CD4-positive, alpha-beta T cell treated with Interleukin-21 for 1 hour (primary cell): ENCODE results near the gene CCNF.
"Not testable (repeated sequence)": the region's sequence is repeated elsewhere in the genome, so short reads cannot be mapped to it uniquely, and the experiment has no call there.

Experiments used
- DNase-seq: peaks from one replicate; pipeline ENCODE4 v3.0.0-alpha.2; 2020

CCNF gene

GRCh38 chr16:2429034-2429770 lies at the start of gene CCNF:
Gene CCNF, plus strand, starts transcription at chr16:2429447. Its CDS starts 35 bp downstream, at chr16:2429482.
- peak; percentile 98 for DNase-seq

GRCh38 chr16:2383501-2383900 lies 45.7 kb upstream of the CCNF start:
- DNase-seq: no peak

GRCh38 chr16:2384426-2384825 lies 44.8 kb upstream of the CCNF start:
- no peak for DNase-seq

- DNase-seq: no peak
Measured at GRCh38 chr16:2385190-2385836, 43.9 kb upstream of the CCNF start.

- DNase-seq: not testable (repeated sequence)
Measured at GRCh38 chr16:2385982-2386381, 43.3 kb upstream of the CCNF start.

- DNase-seq: no peak
Measured at GRCh38 chr16:2386990-2387389, 42.3 kb upstream of the CCNF start.

- DNase-seq: no peak
Measured at GRCh38 chr16:2388139-2388874, 40.9 kb upstream of the CCNF start.

GRCh38 chr16:2388875-2389433 lies 40.3 kb upstream of the CCNF start:
- DNase-seq: no peak

GRCh38 chr16:2392025-2392424 lies 37.2 kb upstream of the CCNF start:
- DNase-seq: no peak

- DNase-seq: no peak
Measured at GRCh38 chr16:2398520-2398919, 30.7 kb upstream of the CCNF start.

GRCh38 chr16:2404099-2404498 lies 25.1 kb upstream of the CCNF start:
- no peak for DNase-seq

GRCh38 chr16:2415085-2415484 lies 14.2 kb upstream of the CCNF start:
- DNase-seq: no peak

- DNase-seq: no peak
Measured at GRCh38 chr16:2420035-2420434, 9.2 kb upstream of the CCNF start.

GRCh38 chr16:2422123-2422867 lies 7.0 kb upstream of the CCNF start:
- DNase-seq: no peak

- no peak for DNase-seq
Measured at GRCh38 chr16:2424061-2425007, 4.9 kb upstream of the CCNF start.

- DNase-seq: no peak
Measured at GRCh38 chr16:2425008-2425518, 4.2 kb upstream of the CCNF start.

- DNase-seq: no peak
Measured at GRCh38 chr16:2425825-2426430, 3.3 kb upstream of the CCNF start.

GRCh38 chr16:2426941-2427361 lies 2.3 kb upstream of the CCNF start:
- DNase-seq: no peak

GRCh38 chr16:2427526-2427925 lies 1.7 kb upstream of the CCNF start:
- no peak for DNase-seq

GRCh38 chr16:2428051-2428783 lies 1.0 kb upstream of the CCNF start:
- DNase-seq: no peak

- DNase-seq: no peak
Measured at GRCh38 chr16:2428784-2429033, 538 bp upstream of the CCNF start.
